ENCODE measurements around the gene AATK. TPM values are rescaled to one million over a fixed set of nuclear protein-coding genes. Genes with fewer than 3 reads are reported as not detected.

Gene AATK
- total and polyA plus RNA-seq, 2 of the 4 experiments (the other 2 are of a cell fraction) = under 0.01 to 0.21 TPM

DNA sequence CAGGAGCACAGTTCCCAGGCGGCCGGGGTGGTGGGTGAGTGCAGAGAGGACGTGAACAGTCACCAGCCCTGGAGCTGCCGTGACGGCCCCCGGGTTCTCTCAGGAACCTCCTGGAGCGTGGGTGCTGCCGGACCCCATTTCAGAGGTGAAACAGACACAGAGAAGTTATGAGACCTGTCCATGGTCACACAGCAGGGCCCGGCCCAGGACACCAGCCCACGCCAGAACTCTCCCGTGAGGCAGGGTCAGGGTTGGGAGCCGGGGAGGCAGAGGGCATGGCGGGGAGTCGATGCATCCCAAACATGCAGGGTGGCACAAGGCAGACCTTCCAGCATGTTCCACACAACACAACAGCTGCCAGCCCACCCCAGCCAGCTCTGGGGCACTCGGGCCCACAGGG lies 4.5 kb downstream of the AATK start:
- H3K9me3 ChIP-seq (ENCODE audit: control insufficient read depth, insufficient read depth, low read length) = no peaks in the 10 kb centered on the region
- no peak overlapping the region for H3K27ac ChIP-seq (ENCODE audit: insufficient read depth, low read length)
- H2BK120ac ChIP-seq (ENCODE audit: low read depth, low read length) = no peak overlapping the region
- no peak overlapping the region for H2BK20ac ChIP-seq (ENCODE audit: low read depth, low read length)
- no peak overlapping the region for H4K91ac ChIP-seq (ENCODE audit: insufficient read depth, low read depth, low read length)
- no peak for DNase-seq
- ChIA-PET CTCF (no interaction called here), POLR2A (ENCODE audit: unreplicated experiment) (no interaction called here)
- BruUV-seq (replicated peaks) = no TSS peak
- H3K9ac ChIP-seq (ENCODE audit: low read depth, low read length) = no peak overlapping the region
- no peak overlapping the region for H3K18ac ChIP-seq (ENCODE audit: low read depth, low read length)
- H4K8ac ChIP-seq (ENCODE audit: low read depth in 2 of 2, low read length in 2 of 2) = no peak overlapping the region
- dilution Hi-C loops (cut with HindIII; ENCODE audit: low sequenced_read_pairs, unreplicated experiment) (no loop called here), intact Hi-C loops (cut with micrococcal nuclease) (no loop called here), in situ Hi-C loops (cut with MboI; ENCODE audit: low sequenced_read_pairs) (no loop called here)
- H2AK9ac ChIP-seq (replicated peaks; ENCODE audit: low read depth, low read length, poor library complexity) = no peak overlapping the region
- no peak overlapping the region for H4K5ac ChIP-seq (ENCODE audit: low read depth, low read length)
- no peak overlapping the region for H2BK15ac ChIP-seq (ENCODE audit: low read depth, low read length)
- H2AK5ac ChIP-seq (ENCODE audit: low read depth, low read length) = no peak overlapping the region
- H3K36me3 ChIP-seq (ENCODE audit: control insufficient read depth, insufficient read depth, low read length) = no peaks in the 10 kb centered on the region
- no peak overlapping the region for H3K4ac ChIP-seq (ENCODE audit: low read depth, low read length)
- H3K27me3 ChIP-seq (ENCODE audit: control insufficient read depth, insufficient read depth, low read length) = peaks cover 35% of the 10 kb centered on the region; the same call in 1 of the 2 replicates
- H3K4me3 ChIP-seq (ENCODE audit: insufficient read depth, low read depth, low read length) = no peak overlapping the region
- TF ChIP-seq MAZ (IDR thresholded peaks at IDR 0.05; ENCODE audit: borderline replicate concordance, low read depth, low read length) (no peak), BHLHE40 (IDR thresholded peaks at IDR 0.05; ENCODE audit: low read depth, low read length) (no peak), POLR2A (IDR thresholded peaks at IDR 0.05; ENCODE audit: low read depth, low read length) (no peak), USF2 (IDR thresholded peaks at IDR 0.05; ENCODE audit: low read depth, low read length) (no peak), MXI1 (IDR thresholded peaks at IDR 0.05; ENCODE audit: borderline replicate concordance, low read depth, low read length) (no peak), CEBPB (IDR thresholded peaks at IDR 0.05; ENCODE audit: low read depth, low read length) (no peak), CHD1 (IDR thresholded peaks at IDR 0.05; ENCODE audit: low read depth, low read length) (no peak), ELK1 (IDR thresholded peaks at IDR 0.05; ENCODE audit: borderline replicate concordance, low read depth, low read length) (no peak), FOS (IDR thresholded peaks at IDR 0.05; ENCODE audit: low read depth, low read length) (no peak)
- TF ChIP-seq, protein P1, sequence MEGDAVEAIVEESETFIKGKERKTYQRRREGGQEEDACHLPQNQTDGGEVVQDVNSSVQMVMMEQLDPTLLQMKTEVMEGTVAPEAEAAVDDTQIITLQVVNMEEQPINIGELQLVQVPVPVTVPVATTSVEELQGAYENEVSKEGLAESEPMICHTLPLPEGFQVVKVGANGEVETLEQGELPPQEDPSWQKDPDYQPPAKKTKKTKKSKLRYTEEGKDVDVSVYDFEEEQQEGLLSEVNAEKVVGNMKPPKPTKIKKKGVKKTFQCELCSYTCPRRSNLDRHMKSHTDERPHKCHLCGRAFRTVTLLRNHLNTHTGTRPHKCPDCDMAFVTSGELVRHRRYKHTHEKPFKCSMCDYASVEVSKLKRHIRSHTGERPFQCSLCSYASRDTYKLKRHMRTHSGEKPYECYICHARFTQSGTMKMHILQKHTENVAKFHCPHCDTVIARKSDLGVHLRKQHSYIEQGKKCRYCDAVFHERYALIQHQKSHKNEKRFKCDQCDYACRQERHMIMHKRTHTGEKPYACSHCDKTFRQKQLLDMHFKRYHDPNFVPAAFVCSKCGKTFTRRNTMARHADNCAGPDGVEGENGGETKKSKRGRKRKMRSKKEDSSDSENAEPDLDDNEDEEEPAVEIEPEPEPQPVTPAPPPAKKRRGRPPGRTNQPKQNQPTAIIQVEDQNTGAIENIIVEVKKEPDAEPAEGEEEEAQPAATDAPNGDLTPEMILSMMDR (conservative IDR thresholded peaks at IDR 0.05; ENCODE audit: low read depth, low read length) = no peak
- no peak overlapping the region for H3K23ac ChIP-seq (ENCODE audit: low read depth, low read length)
- H3K4me2 ChIP-seq (ENCODE audit: low read depth, low read length) = no peak overlapping the region
- no peak overlapping the region for H3K56ac ChIP-seq (ENCODE audit: extremely low read depth, insufficient read depth, low read length)
- H2BK5ac ChIP-seq (ENCODE audit: low read depth, low read length, poor library complexity, severe bottlenecking) = no peak overlapping the region
- no peak overlapping the region for H2AFZ ChIP-seq (replicated peaks; ENCODE audit: low read length, poor library complexity)
- no peak for ATAC-seq (ENCODE audit: low read depth)
- no peak overlapping the region for H3K14ac ChIP-seq (replicated peaks; ENCODE audit: low read depth, low read length)
- H3K4me1 ChIP-seq (ENCODE audit: control insufficient read depth, insufficient read depth, low read length) = no peaks in the 10 kb centered on the region
- H4K20me1 ChIP-seq (ENCODE audit: insufficient read depth, low read length) = no peaks in the 10 kb centered on the region
- 85% methylated on average over 8 of the region's 15 CpGs; no CpG with 5 or more reads in 1 of the 2 experiments for WGBS, 2 experiments (ENCODE audit: extremely low coverage in 2 of 2, insufficient read length in 1 of 2)
- no peaks in the 10 kb centered on the region for H3K9me1 ChIP-seq (ENCODE audit: insufficient read depth, low read length)
- H3K79me1 ChIP-seq (ENCODE audit: low read depth in 1 of 2, low read length in 2 of 2) = no peaks in the 10 kb centered on the region

All from IMR-90 (cell line).